SIG-M5 treated with dmso at 0.1 percent for 504 hours (cell line): Measurements from ENCODE around the gene LPO.
A peak's percentile ranks its signal among the peaks of the same experiment; 100 is the strongest.

Experiments
- DNase-seq: peaks from one replicate; lab custom pipeline; 2025; ENCODE audit not compliant: unreplicated experiment; lab: John Stamatoyannopoulos, UW

LPO gene

DNA sequence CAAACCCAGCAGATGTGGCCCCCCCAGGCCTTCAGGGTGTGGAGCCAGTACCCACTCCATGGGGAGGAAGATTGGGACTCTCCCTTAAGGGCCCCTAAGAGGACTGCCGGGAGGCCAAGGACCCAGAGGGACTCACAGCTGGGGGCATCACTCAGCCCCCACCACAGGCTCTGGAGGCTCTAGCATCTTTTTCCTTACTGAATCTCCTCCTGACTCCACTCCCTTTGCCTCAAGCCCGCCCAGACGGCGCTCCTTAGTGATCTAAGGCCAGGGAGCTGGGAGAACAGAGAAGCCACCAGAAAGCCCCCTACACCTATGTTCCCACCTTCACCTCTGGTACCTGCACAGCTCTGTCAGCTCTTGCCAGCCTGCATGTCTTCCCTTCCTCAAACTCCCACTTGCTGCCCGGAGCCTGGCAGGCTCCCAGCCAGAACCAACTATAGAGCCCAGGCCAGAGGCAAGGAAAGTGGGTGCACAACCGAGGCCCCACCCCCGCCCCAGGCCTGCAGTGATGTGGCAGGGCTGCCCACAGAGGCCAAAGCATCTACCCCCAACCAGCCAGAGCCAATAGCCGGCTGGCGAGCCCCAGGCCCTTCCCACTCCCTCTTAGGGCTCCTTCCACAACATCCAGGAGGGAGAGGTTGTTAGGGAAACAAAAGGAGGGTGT, 64.7 kb downstream of the LPO start:
- no peak for DNase-seq

- peak; percentile 88 for DNase-seq
Measured at GRCh38 chr17:58303971-58304749, 65.8 kb downstream of the LPO start.

GRCh38 chr17:58304750-58305486, 66.5 kb downstream of the LPO start:
- DNase-seq = no peak

DNA sequence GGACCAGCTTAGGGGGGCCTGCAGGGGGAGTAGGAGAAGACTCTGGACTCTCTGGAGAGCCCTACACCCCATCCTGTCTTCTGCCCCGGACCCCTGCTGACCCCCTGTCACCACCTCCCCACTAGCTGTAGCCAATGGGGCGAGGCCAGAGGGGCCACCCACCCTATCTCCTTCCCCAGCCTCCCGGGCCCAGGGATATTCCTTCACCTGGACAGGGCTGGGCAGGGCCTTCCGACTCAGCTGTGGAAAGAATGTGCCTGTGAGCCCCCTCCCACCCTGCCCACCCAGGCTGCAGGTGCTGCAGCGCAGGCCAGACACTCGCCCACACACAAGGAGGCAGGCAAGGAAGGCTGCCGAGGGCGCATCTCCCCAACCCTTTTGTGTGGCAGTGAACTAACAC, 67.2 kb downstream of the LPO start:
- no peak for DNase-seq

DNA sequence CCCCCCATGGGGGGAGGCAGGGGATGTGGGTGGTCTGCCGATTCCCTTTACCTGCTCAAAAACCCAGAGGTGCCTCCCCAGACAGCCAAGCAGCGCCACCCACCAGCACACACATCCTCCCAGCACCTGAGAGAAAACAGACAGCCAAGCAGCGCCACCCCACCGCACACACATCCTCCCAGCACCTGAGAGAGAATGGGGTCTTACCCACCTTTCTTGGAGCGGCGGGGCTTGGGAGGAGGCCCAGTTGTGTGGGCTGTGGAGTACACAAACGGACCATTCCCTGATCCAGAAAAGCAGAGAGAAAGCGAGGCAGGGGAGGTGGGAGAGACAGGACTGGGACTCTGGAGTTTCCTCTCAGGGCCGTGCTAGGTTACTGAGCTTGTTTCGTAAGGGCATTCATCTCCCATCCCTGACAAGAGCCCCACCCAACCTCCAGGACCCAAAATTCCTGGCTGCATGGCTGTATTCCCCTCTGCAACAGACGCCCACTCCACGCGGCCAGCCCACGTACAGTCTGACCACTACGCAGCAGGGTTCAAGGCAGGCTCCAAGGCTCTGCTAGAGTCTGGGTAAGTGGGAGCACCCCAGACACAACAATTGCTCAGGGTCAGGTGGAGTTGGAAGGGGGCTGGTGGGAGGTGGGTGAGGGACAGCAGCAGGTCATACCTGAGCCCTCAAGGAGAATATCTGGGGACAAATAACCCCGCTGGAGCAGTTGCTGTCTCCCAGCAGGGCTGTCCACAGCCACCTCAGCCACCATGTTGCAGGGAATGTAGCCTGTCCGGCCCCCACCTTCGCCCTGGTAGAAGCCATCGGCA, 68.0 kb downstream of the LPO start:
- DNase-seq = no peak

- no peak for DNase-seq
Measured at GRCh38 chr17:58307468-58308172, 69.2 kb downstream of the LPO start.

- no peak for DNase-seq
Measured at GRCh38 chr17:58308173-58308984, 70.0 kb downstream of the LPO start.

DNA sequence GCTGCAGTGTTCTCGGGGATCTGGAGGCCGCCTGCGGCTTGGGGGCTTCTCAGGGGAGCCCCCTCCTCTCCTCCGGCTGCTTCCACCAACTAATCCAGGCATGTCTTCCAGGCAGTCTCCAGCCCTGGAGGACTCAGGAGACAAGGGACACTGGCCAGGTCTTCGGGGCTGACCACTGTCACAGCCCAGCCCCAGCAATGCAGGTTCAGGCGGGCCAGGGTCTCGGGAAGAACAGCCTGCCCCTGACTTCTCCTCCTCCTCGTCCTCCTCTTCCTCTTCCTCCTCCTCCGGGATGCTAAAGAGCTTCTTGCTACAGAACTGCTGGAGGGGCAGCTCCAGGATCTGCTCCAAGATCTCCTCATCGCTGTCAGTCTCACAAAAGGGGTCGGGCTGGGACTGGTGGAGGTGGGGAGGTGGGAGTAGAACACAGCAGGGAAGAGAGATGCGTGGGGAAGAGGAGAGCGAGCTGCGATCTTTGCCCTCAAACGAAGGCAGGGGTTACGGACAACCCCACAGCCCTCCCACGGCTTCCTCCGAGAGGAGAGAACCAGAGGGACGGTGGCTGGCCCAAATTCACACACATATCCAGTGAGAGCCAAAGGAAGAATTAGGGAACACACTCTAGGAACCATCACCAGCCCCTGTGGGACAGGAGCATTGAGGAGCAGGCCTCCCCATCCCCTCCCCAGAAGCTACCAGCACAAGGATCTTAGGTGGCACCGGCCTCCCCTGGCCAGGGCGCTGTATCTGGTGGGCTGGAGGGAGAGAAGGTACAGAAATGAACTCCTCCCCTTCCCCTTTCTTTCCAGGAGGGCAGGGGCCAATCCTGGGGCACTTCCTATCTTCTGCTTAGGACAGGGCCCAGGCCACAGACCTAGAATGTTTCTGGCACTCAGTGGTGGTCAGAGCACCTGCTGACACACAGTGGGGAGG, 70.9 kb downstream of the LPO start:
- DNase-seq = no peak

- DNase-seq = no peak
Measured at GRCh38 chr17:58309918-58310259, 71.5 kb downstream of the LPO start.

GRCh38 chr17:58310511-58311428, 72.4 kb downstream of the LPO start:
- DNase-seq = no peak

GRCh38 chr17:58311429-58311894, 73.1 kb downstream of the LPO start:
- no peak for DNase-seq

GRCh38 chr17:58312021-58312630, 73.7 kb downstream of the LPO start:
- no peak for DNase-seq

GRCh38 chr17:58312829-58313228, 74.4 kb downstream of the LPO start:
- DNase-seq = no peak

- no peak for DNase-seq
Measured at GRCh38 chr17:58313815-58314705, 75.7 kb downstream of the LPO start.

DNA sequence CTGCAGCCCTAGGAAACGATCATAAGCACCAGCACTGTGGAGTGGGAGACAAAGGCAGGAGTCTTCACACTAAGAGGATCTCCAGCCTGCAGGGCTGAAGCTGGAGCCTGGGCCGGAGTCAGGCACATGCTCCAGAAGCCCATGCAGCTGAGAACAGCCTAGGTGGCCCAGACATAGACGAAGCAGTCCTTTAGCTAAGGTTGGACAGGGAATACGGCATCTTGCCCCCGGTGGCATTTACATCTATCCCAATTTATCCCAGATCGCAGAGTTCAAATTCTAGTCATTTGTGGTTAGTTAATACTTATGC, 76.3 kb downstream of the LPO start:
- DNase-seq = no peak

- no peak for DNase-seq
Measured at GRCh38 chr17:58315281-58315711, 76.9 kb downstream of the LPO start.
